ENCODE data around the gene TAS1R2.

The TAS1R2 gene

GRCh38 chr1:18869847-18870594 is 10.6 kb upstream of the TAS1R2 start:
- no peak for TF ChIP-seq CTCF (IDR thresholded peaks at IDR 0.05; ENCODE audit: borderline replicate concordance, insufficient read depth, low read depth, low read length)
- no peak overlapping the region for H3K4me3 ChIP-seq (ENCODE audit: low read depth, low read length)

GRCh38 chr1:18868801-18869424 is 9.5 kb upstream of the TAS1R2 start:
- no peak overlapping the region for H3K4me3 ChIP-seq (ENCODE audit: low read depth, low read length)
- TF ChIP-seq CTCF (IDR thresholded peaks at IDR 0.05; ENCODE audit: borderline replicate concordance, insufficient read depth, low read depth, low read length): no peak

GRCh38 chr1:18868354-18868753 is 8.9 kb upstream of the TAS1R2 start:
- H3K4me3 ChIP-seq (ENCODE audit: low read depth, low read length): no peak overlapping the region
- TF ChIP-seq CTCF (IDR thresholded peaks at IDR 0.05; ENCODE audit: borderline replicate concordance, insufficient read depth, low read depth, low read length): no peak

GRCh38 chr1:18866846-18867245 is 7.4 kb upstream of the TAS1R2 start:
- H3K4me3 ChIP-seq (ENCODE audit: low read depth, low read length): no peak overlapping the region

GRCh38 chr1:18866314-18866713 is 6.9 kb upstream of the TAS1R2 start:
- no peak overlapping the region for H3K4me3 ChIP-seq (ENCODE audit: low read depth, low read length)
- TF ChIP-seq CTCF (IDR thresholded peaks at IDR 0.05; ENCODE audit: borderline replicate concordance, insufficient read depth, low read depth, low read length): no peak

More at GRCh38 chr1:18866846-18867245, 7.4 kb upstream of the TAS1R2 start:
- TF ChIP-seq CTCF (IDR thresholded peaks at IDR 0.05; ENCODE audit: borderline replicate concordance, insufficient read depth, low read depth, low read length): no peak

GRCh38 chr1:18865176-18865575 is 5.7 kb upstream of the TAS1R2 start:
- H3K4me3 ChIP-seq (ENCODE audit: low read depth, low read length): no peak overlapping the region
- TF ChIP-seq CTCF (IDR thresholded peaks at IDR 0.05; ENCODE audit: borderline replicate concordance, insufficient read depth, low read depth, low read length): no peak

GRCh38 chr1:18861590-18861989 is 2.1 kb upstream of the TAS1R2 start:
- no peak for TF ChIP-seq CTCF (IDR thresholded peaks at IDR 0.05; ENCODE audit: borderline replicate concordance, insufficient read depth, low read depth, low read length)
- H3K4me3 ChIP-seq (ENCODE audit: low read depth, low read length): no peak overlapping the region
